Stimulated activated CD8-positive, alpha-beta memory T cell treated with anti-CD3 and anti-CD28 coated beads, Interleukin-15, amount 100 ng/mL, for 1 hour (primary cell): ENCODE measurements around the gene ANKRD34C.
A peak's percentile ranks its signal among the peaks of the same experiment; 100 is the strongest.
"Not testable (repeated sequence)": the region's sequence is repeated elsewhere in the genome, so short reads cannot be mapped to it uniquely, and the experiment has no call there.

ENCODE experiments used
- DNase-seq: peaks from one replicate; pipeline ENCODE4 v3.0.0-alpha.2; 2020; ENCODE audit warnings: low read depth

ANKRD34C gene

GRCh38 chr15:79310985-79311900 lies 28.7 kb downstream of the ANKRD34C start, which contains the start of gene TMED3:
TMED3 (plus strand) TSS chr15:79311112; CDS start chr15:79311250, 138 bp downstream.
- peak; percentile 36 for DNase-seq

- DNase-seq = no peak
These were observed 29.5 kb downstream of the ANKRD34C start for GRCh38 chr15:79311901-79312553.

DNA sequence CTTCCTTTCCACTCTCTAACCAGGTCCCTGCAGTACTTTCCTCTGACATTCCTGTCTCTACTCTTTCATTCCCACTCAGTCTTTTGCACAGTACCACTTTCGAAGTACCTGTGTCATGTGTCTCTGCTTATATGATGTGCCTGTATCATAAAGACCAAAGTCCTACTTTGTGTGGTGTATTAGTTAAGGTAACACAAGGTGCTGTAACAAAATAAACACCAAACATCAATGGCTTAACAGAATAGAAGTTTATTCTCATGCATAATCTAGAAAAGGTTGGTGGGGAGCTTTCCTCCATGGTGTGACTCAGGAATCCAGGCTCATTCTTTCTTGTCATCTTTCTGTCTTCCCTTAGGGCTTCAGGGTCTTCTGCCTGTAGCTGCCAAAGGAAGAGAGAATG lies 31.7 kb downstream of the ANKRD34C start:
- DNase-seq = no peak

- no peak for DNase-seq
These were observed 32.3 kb downstream of the ANKRD34C start for GRCh38 chr15:79314811-79315210.

GRCh38 chr15:79315623-79316328 lies 33.3 kb downstream of the ANKRD34C start:
- DNase-seq = no peak

DNA sequence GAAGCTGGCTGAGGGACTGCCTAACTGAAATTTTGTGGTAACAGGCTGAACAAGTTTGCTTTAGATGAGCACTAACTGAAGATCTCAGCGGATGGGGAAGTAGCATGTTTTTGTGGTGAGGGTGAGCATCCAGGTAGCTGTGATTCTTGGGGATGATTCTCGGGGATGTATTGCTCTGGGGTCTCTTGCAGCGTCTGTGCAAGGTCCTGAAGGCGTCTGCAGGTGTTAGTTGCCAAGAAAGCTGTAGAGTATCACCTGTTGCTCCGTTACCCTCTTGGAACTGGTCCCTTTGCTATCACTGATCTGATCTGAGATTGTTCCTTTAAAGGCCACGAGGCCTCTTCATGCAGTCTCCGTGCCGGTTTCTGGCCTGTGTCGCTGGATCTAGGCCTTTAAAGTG lies 34.3 kb downstream of the ANKRD34C start:
- DNase-seq = no peak

DNA sequence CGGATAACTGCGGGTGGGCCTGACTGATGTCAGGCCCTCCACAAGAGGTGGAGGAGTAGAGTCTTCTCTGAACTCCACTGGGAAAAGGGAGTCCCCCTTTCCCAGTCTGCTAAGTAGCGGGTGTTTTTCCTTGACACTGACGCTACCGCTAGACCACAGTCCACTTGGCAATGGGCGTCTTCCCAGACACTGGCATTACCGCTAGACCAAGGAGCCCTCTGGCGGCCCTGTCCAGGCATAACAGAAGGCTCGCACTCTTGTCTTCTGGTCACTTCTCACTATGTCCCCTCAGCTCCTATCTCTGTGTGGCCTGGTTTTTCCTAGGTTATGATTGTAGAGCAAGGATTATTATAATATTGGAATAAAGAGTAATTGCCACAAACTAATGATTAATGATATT lies 37.5 kb downstream of the ANKRD34C start:
- not testable (repeated sequence) for DNase-seq

- DNase-seq = no peak
These were observed 39.4 kb downstream of the ANKRD34C start for GRCh38 chr15:79321876-79322275.

GRCh38 chr15:79322306-79322705 lies 39.8 kb downstream of the ANKRD34C start:
- DNase-seq = no peak

DNA sequence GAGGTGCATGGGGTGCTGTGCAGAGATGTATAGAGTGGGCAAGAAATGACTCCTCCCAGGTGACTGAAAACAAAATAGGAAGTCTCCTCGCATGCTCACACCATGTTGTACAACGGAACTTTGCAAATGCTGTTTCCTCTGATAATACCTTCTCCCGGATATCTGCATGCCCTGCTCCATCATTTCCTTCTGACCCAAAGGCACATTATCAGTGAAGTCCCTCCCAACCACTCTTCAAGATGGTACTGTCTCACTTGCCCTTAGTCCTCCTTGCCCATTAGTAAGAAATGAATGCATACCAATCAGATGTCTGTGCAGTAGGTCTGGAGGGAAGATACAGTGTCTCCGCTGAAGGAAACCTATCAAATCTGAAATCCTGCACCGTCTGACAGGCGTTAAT lies 40.4 kb downstream of the ANKRD34C start:
- DNase-seq = no peak

DNA sequence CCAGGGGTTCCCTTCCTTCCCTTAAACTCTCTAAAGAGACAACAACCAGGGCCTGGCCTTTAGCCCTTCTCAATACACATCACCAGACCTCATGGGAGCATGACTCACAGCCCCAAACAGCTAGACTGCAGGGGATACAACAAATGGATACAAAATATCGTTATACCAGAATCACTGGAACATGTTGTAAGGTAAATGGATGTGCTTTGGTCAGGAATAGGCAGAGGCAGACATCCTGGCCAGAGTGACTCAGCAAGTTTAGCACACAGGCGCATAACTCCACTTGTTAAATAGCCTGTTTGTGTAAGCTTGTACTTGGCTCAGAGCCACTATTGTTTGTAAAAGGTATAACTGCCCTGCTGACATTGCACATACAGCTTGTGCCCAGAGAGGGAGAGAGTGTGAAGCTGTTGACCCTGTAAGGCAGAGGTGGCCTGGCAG lies 46.7 kb downstream of the ANKRD34C start:
- DNase-seq = no peak
